Activated CD8-positive, alpha-beta memory T cell treated with anti-CD3 and anti-CD28 coated beads, Interleukin-2, amount 50 U/mL, for 48 hours (primary cell): ENCODE data around the gene BCL11A.

Experiments
- DNase-seq: peaks from one replicate; pipeline ENCODE4 v3.0.0-alpha.2; 2020

The BCL11A gene

GRCh38 chr2:60500861-60501260 is 52.6 kb downstream of the BCL11A start:
- DNase-seq: no peak

- DNase-seq: no peak
Measured at GRCh38 chr2:60499651-60500265, 53.7 kb downstream of the BCL11A start.

- no peak for DNase-seq
Measured at GRCh38 chr2:60498816-60499429, 54.5 kb downstream of the BCL11A start.

- no peak for DNase-seq
Measured at GRCh38 chr2:60498127-60498815, 55.2 kb downstream of the BCL11A start.

- no peak for DNase-seq
Measured at GRCh38 chr2:60497500-60497899, 56.0 kb downstream of the BCL11A start.

GRCh38 chr2:60496956-60497355 is 56.5 kb downstream of the BCL11A start:
- no peak for DNase-seq

GRCh38 chr2:60496475-60496874 is 57.0 kb downstream of the BCL11A start:
- no peak for DNase-seq

GRCh38 chr2:60495041-60495625 is 58.3 kb downstream of the BCL11A start:
- no peak for DNase-seq

GRCh38 chr2:60493804-60494387 is 59.6 kb downstream of the BCL11A start:
- no peak for DNase-seq

GRCh38 chr2:60492548-60492947 is 60.9 kb downstream of the BCL11A start:
- no peak for DNase-seq

GRCh38 chr2:60490848-60491247 is 62.6 kb downstream of the BCL11A start:
- no peak for DNase-seq

- no peak for DNase-seq
Measured at GRCh38 chr2:60490441-60490840, 63.0 kb downstream of the BCL11A start.

- no peak for DNase-seq
Measured at GRCh38 chr2:60489289-60489688, 64.2 kb downstream of the BCL11A start.

- no peak for DNase-seq
Measured at GRCh38 chr2:60488291-60488690, 65.2 kb downstream of the BCL11A start.

- DNase-seq: no peak
Measured at GRCh38 chr2:60487174-60487573, 66.3 kb downstream of the BCL11A start.

GRCh38 chr2:60486551-60486950 is 66.9 kb downstream of the BCL11A start:
- DNase-seq: no peak

- no peak for DNase-seq
Measured at GRCh38 chr2:60486067-60486466, 67.4 kb downstream of the BCL11A start.

- no peak for DNase-seq
Measured at GRCh38 chr2:60485550-60485949, 67.9 kb downstream of the BCL11A start.

- no peak for DNase-seq
Measured at GRCh38 chr2:60485055-60485454, 68.4 kb downstream of the BCL11A start.

- no peak for DNase-seq
Measured at GRCh38 chr2:60484133-60484645, 69.3 kb downstream of the BCL11A start.

GRCh38 chr2:60483401-60483800 is 70.1 kb downstream of the BCL11A start:
- DNase-seq: no peak

GRCh38 chr2:60482222-60482621 is 71.2 kb downstream of the BCL11A start:
- no peak for DNase-seq

GRCh38 chr2:60481257-60481656 is 72.2 kb downstream of the BCL11A start:
- DNase-seq: no peak
